Tongue (tissue), 2 donors: ENCODE measurements around the gene C21orf91. TPM values are rescaled to one million over a fixed set of nuclear protein-coding genes. Genes with fewer than 3 reads are reported as not detected.
"Not testable (repeated sequence)": the region's sequence is repeated elsewhere in the genome, so short reads cannot be mapped to it uniquely, and the experiment has no call there.

Experiments
- DNase-seq: peaks from one replicate; pipeline ENCODE4 v3.0.0-alpha.2; 2015
- total RNA-seq: library from RNA; depleted of rRNA; stranded (reverse); fragments of >200 nt; gene quantifications from one replicate; pipeline ENCODE4 v1.2.3, GENCODE V29; 2014

C21orf91 gene
- total RNA-seq, 1 donor from 2014 or later = 31.1 TPM

DNA sequence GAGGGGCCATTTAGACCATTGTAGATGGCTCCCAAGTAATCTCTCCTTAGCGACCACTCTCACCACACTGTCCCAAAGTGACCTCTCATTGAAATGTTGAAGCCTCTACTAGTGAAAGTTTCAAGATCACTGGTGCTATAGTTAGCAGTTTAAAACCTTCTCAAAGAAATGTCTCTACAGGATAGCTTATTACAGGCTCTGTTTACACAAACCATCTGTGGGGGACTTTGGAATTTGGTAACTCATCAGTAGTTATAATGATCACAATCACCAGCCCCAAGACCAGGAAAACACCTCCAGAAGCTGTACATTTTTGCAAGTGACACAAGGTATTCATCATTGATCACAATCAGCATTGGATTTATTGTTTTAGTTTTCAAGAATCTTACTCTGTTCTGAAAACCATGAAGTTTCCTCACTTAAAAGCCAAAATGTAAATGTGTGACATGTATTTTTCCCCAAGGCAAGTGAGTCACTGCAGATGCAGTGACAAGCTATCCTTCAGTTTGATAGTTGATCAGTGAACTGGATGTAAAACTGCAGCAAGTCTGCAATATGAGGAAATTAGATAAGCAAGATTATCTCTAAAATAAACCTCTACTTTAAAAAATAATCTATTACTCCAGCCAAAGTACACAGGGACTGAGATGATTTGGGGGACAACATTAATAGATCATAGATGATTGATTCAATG is 41.9 kb downstream of the C21orf91 start:
- no peak for DNase-seq

DNA sequence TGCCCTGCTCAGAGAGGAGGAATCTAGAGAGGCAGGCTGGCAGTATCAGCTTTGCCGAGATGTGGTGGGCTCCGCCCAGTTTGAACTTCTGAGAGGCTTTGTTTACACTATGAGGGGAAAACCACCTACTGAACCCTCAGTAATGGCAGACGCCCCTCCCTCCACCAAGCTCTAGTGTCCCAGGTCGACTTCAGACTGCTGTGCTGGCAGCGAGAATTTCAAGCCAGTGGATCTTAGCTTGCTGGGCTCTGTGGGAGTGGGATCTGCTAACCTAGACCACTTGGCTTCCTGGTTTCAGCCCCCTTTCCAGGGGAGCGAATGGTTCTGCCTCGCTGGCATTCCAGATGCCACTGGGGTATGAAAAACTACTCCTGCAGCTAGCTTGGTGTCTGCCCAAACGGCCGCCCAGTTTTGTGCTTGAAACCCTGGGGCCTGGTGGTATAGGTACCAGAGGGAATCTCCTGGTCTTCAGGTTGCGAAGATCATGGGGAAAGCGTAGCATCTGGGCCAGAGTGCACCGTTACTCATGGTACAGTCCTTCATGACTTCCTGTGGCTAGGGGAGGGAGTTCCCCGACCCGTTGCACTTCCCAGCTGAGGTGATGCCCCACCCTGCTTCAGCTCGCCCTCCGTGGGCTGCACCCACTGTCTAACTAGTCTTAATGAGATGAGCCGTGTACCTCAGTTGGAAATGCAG is 43.6 kb downstream of the C21orf91 start:
- no peak for DNase-seq

DNA sequence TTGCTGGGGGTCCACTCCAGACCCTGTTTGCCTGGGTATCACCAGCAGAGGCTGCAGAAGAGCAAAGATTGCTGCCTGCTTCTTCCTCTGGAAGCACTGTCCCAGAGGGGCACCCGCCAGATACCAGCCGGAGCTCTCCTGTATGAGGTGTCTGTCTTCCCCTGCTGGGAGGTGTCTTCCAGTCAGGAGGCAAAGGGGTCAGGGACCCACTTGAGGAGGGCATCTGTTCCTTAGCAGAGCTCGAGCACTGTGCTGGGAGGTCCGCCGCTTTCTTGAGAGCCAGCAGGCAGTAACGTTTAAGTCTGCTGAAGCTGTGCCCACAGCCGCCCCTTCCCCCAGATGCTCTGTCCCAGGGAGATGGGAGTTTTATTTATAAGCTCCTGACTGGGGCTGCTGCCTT is 44.1 kb downstream of the C21orf91 start:
- not testable (repeated sequence) for DNase-seq

DNA sequence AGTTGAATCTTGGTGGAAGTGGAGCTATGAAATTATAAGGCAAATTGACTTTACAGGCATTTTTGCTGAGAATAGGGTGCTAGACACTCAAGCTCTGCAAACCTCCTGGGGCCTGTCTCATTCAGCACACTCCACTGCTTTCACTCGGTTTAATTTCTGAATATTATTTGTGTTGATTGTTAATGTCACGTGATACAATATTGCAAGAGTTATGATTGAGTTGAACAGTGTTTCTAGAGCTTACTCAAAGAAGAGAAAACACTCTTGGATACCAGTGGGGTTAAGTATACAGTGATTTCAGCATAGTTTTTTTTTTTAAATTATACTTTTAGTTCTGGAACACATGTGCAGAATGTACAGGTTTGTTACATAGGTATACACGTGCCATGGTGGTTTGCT is 49.7 kb downstream of the C21orf91 start:
- no peak for DNase-seq

DNA sequence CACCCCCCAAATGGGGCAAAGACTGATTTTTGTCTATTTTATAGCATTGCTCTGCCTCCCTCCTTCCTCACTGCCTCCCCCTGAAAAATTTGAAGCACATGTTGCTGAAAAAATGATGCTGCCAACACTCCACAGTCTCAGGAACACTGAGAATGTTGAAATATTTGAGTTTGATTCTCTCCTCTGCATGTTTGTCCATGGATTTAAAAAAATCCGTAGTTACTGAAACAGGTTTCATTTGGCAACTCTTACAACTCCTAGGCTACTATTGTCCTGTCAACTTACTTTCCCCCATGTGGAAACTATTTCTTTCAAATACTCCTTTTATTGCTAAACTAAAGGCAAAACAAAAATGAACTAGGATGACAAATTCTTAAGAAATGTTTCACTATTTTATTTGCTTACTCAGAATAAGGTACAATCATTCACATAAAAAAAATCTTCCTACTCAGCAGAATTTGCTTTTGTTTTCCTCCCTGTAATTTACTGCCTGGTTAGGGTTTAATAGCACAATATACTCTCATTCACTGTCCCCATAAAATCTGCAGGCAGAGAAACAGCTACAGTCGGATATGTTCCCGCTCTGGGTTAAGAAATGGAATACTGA is 50.2 kb downstream of the C21orf91 start:
- no peak for DNase-seq

DNA sequence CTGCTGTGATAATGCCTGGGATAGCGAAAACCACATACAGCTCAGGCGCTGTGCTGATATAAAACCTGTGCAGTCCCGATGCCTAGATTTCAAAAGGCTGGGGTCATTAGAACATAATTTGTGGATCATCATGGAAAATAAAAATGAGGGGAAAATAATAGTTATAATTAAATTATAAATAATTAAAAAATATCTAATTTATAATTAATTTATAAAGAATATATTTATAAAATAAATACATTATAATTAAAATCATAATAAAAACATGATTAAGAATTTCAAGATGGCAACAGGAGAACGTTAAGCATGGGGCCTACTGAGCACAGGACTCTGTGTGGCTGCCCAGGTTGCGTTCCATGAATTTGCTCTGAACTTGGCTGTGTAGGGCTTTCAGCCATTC is 53.9 kb downstream of the C21orf91 start:
- DNase-seq = no peak

DNA sequence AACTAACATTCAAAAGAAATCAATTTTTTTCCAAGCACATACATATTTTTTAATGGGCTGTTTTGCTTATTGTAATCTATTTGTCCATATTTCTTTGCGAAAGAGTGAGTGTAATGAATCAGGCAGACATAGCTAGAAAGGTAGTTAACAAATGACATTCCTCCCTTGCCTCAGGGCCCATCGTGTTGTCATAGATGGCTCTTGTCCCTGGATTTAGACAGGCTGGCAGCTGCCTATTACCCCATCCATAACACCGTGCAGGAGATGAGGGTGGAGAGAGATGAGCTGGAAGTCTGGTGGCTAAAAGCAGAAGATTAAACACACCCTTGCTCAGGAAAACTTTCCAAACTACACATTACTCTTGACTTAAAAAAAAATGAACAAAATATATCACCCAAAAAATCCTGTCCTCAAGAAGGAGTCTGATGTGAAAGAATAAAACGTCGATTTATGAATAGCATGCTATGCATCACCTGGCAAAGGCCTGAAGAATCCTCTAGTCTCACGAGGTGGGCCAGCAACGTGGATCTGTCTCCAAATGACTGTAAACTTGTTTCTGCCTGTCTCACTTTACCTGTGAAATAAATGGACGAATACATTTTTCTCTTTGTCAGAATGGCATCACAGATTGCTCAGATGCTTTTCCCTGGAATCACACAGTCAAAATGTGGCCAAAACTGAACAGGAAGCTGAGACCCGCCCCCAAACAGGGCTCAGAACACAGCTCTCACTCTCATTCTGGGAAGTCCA is 55.7 kb downstream of the C21orf91 start:
- DNase-seq = no peak

DNA sequence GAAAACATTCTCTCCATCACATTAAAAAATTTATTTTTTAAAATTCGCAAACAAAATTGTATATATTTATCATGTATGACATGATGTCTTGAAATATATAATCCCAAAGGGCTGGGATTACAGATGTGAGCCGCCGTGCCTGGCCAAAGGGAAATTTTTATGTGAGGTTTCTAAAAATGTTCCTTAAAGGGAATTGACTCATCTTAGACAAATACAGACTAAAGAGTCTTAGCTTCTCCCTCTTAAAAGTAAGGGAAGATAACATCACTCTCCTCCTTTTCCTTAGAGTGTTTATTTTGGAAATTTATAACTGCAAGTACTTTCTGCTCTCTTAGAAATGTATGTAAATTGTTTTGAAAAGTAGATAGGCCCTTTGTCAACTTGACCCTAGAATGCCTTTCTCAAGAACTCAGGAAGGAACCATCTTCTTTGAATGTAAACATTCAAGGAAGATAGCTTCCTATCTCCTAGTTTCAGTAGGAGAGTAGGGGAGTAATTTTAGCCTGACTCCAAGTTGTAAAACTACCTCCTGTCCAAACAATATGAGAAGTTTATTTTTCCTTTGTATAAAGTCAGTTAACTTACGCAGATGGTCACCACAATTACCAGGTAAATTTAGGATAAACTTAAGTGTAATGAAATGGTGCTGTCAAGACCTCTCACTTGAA is 59.5 kb downstream of the C21orf91 start:
- DNase-seq = no peak

DNA sequence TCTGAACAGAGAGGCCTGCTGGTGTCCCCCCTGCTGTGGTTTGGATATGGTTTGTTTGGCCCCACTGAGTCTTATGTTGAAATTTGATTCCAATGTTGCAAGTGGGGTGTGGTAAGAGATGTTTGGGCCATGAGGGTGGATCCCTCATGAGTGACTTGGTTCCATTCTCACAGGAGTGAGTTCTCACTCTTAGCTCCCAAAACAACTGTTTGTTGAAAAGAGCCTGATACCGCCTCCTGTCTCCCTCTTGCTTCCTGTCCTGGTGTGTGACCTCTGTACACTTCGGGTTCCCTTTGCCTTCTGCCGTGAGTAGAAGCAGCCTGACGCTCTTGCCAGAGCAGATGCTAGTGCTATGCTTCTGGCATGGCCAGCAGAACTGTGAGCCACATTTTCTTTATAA is 60.5 kb downstream of the C21orf91 start:
- DNase-seq = no peak

DNA sequence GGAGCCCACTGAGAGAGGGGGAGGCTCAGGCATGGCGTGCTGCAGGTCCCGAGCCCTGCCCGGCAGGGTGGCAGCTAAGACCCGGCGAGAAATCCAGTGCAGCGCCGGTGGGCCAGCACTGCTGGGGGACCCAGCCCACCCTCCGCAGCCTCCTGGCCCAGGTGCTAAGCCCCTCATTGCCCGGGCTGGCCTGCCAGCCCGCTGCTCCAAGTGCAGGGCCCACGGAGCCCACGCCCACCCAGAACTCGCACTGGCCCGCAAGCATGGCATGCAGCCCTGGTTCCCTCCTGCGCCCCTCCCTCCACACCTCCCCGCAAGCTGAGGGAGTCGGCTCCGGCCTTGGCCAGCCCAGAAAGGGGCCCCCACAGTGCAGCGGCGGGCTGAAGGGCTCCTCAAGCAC is 61.5 kb downstream of the C21orf91 start:
- no peak for DNase-seq

DNA sequence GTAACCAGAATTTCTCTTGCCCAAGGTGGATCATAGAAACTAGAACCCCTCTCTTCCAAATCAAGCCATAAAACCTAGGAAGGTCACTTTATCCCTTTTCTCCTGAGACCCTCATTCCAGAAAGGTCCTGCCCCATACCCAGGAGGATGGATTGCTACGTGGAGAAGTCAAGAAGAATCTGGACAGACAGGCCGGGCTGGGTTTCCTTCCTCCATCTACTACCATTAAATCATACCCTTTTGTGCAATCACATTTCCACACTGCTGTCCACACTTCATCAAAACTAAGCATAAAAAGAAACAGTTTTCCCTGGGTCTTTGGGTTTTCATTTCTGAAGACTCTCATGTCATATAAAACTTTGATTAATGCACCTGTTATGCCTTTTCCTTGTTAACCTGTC is 65.4 kb downstream of the C21orf91 start:
- no peak for DNase-seq

DNA sequence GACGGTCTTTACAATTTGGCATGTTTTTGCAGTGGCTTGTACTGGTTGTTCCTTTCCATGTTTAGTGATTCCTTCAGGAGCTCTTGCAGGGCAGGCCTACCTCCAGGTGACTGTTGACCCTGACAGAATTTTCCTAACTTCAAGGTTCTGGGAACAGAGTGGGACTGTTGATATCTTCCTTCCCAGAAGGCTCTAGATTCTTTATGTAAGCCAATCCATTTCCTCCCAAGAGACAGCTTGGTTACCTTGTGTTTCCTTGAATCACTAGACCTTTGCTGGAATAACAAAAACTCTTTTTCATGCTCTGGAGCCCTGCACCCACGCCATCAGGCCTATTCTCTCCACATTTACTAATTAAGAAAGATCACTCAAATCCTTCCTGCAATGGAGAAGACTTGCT is 67.0 kb downstream of the C21orf91 start:
- no peak for DNase-seq

DNA sequence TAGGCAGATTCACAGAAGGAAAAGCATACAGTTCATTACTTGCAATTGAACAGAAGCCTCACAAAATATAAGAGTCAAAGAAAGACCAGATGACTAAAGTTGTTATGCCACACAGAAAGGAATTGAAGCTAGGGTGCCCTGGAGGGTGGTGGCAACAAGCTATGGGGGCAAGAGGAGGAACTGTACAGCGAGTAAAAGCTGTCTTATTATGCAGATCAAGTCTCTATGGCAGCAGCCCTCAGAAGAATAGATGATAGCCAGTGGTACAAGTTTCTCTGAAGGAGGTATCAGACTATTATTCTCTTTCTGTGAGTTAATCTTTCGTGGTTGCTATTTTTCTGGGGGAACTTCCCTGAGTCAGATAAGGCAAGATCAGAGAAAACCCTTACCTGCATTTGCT is 72.2 kb downstream of the C21orf91 start:
- no peak for DNase-seq

DNA sequence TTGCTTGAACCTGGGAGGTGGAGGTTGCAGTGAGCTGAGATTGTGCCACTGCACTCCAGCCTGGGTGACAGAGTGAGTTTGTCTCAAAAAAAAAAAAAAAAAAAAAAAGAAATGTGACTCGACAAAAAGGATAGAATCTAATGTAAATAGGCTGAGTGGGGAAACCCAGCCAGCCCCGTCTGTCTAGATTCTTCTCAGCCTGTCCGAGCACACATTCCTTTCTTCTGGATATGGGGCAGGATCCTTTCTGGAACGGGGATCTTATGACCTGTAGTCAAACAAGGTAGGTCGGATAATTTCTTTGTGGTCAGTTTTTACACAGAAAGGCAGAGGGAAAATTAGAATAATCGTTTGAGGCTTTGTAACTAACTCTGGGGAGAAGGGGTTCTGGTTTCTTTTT is 74.1 kb downstream of the C21orf91 start:
- no peak for DNase-seq

DNA sequence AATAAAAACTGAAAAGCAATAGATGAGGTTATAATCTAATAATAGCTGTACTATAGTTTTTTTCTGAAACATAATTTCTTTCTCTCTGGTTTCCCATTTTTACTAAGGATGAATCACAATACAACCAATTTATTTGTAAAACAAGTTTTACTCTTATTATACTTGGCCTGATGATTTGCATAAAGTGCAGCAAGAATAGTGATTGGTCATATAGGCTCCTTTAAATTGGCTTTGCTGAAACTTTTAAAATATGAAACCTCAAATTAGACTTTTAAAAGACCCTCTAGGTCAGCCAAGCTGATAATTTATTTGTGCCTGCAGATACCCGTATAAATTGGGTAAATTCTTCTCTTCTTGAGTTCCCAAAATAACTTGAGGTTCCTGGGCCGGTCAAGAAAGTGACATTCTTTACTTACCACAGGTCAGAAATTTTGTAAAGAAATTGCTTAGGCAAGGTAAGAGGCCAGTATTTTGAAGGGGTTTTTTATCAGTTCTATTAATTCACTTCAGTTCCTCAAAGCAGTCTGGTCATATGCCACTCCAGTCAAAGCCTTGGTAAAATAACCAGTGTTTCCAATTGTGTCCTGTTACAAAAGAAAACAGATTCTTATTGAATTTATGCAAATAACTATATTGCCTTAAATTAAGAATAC is 76.1 kb downstream of the C21orf91 start:
- DNase-seq = no peak

DNA sequence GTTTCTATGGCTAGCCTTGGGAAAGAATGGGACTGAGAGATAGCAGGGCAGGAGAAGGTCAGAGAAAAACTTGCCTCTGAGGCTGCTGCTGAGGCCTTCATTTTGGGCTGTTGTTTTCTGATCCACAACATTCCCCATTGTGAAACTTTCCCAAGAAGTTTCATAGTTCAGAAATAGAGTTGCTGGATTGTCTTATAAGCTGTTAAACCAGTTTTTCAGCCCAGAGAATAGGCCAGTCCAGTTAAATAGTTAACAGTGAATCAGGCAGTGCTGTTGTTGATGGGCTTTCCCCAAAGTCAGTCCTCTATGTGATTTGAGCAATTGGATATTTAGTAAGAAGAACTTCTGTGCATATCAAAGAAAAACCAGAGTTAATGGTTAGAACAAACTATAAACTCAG is 77.0 kb downstream of the C21orf91 start:
- DNase-seq = no peak

Other genes with a start within 250 kb of the C21orf91 start
- 64.9 TPM for gene BTG3, start 206.5 kb downstream of the C21orf91 start, total RNA-seq